ENCODE data around the gene PAF1. TPM values are rescaled to one million over a fixed set of nuclear protein-coding genes. Genes with fewer than 3 reads are reported as not detected.

Gene PAF1
- total RNA-seq, 4 donors from 2014 or later, result 30.8 to 48.3 (median 44.3) TPM

DNA sequence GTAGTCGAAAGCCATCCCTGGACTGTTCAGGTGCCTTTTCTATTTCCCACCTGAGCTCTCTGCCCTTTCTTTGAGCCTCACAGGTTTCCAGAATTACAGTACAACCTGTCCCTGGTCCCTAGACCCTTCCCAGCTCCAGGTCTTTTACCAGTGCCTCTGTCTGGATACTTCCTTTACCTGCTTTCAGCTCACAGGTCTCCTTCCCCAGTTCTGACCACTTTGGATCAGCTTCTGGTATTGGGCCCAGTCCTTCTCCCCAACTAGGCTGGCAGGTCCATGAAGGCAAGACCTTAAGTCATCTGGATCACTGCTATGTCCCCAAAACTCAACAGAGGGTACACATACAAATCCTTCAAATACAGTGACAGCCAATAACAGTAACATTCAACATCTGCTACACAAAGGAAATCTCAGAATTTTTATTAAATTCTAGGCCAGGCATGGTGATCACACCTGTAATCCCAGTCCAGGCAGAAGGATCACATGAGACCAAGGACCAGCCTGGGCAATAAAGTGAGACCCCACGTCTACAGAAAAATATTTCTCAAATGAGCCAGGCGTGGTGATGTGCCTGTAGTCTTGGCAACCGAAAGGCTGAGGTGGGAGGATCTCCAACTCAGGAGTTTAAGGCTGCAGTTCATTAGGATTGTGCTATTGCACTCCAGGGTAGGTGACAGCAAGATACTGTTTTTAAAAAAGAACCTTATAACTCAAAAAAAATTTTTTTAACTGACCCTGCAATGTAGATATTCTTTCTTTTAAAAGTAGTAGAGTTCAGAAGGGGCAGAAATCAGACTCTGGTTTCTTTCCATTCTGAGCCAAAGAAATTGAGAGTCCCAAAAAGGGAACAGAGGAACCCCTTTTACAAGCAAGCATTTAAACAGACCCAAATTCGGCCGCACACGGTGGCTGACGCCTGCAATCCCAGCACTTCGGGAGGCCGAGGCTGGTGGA lies 43.5 kb upstream of the PAF1 start:
- no peak for DNase-seq (ENCODE audit: low spot score in 2 of 2)
- H3K27ac ChIP-seq, result peak overlapping the region in 3 of 4 donors; percentile 82 to 94 (median 82)
- H3K27me3 ChIP-seq, result no peaks in the 10 kb centered on the region
- H3K4me1 ChIP-seq, result peaks cover 0 to 52% (median 31%) of the 10 kb centered on the region in 4 donors
- H3K9me3 ChIP-seq, result no peaks in the 10 kb centered on the region
- peak overlapping the region; percentile 71 to 97 (median 82) for H3K4me3 ChIP-seq
- TF ChIP-seq POLR2A (IDR thresholded peaks at IDR 0.05) (no peak), EP300 (IDR thresholded peaks at IDR 0.05) (no peak)
- TF ChIP-seq, protein P1, sequence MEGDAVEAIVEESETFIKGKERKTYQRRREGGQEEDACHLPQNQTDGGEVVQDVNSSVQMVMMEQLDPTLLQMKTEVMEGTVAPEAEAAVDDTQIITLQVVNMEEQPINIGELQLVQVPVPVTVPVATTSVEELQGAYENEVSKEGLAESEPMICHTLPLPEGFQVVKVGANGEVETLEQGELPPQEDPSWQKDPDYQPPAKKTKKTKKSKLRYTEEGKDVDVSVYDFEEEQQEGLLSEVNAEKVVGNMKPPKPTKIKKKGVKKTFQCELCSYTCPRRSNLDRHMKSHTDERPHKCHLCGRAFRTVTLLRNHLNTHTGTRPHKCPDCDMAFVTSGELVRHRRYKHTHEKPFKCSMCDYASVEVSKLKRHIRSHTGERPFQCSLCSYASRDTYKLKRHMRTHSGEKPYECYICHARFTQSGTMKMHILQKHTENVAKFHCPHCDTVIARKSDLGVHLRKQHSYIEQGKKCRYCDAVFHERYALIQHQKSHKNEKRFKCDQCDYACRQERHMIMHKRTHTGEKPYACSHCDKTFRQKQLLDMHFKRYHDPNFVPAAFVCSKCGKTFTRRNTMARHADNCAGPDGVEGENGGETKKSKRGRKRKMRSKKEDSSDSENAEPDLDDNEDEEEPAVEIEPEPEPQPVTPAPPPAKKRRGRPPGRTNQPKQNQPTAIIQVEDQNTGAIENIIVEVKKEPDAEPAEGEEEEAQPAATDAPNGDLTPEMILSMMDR (IDR thresholded peaks at IDR 0.05), result no peak
- peaks cover 0 to 42% (median 11%) of the 10 kb centered on the region in 3 donors for H3K36me3 ChIP-seq
- 58 to 64% methylated on average over 10 of the region's 10 CpGs for WGBS, 2 donors

GRCh38 chr19:39433480-39434079 lies 42.7 kb upstream of the PAF1 start:
- H3K4me1 ChIP-seq, result peaks cover 0 to 61% (median 36%) of the 10 kb centered on the region in 4 donors
- TF ChIP-seq POLR2A (IDR thresholded peaks at IDR 0.05) (no peak), EP300 (IDR thresholded peaks at IDR 0.05) (no peak)
- TF ChIP-seq, protein P1 (IDR thresholded peaks at IDR 0.05), result no peak
- no peaks in the 10 kb centered on the region for H3K9me3 ChIP-seq
- H3K27ac ChIP-seq, result peak overlapping the region in 2 of 4 donors; percentile 82 to 94
- H3K36me3 ChIP-seq, result peaks cover 0 to 42% (median 11%) of the 10 kb centered on the region in 3 donors
- no peak for DNase-seq (ENCODE audit: low spot score in 2 of 2)
- no peaks in the 10 kb centered on the region for H3K27me3 ChIP-seq
- WGBS, 2 donors, result 92 to 95% methylated on average over 8 of the region's 8 CpGs
- peak overlapping the region in 1 of 4 donors; percentile 97 for H3K4me3 ChIP-seq

DNA sequence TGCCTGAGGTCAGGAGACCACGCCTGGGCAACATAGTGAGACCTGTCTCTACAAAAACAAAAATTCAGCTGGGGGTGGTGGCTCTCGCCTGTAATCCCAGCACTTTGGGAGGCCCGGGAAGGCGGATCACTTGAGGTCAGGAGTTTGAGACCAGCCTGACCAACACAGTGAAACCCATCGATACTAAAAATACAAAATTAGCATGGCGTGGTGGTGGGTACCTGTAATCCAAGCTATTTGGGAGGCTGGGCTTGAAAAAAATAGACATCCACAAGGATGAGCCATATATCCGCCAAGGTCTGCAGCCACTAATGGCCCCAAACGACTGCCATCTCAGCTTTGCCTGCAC lies 41.7 kb upstream of the PAF1 start:
- Histone ChIP-seq H3K27ac (no peak overlapping the region), H3K4me3 (no peak overlapping the region), H3K4me1 (peaks cover 0 to 70% (median 43%) of the 10 kb centered on the region in 4 donors), H3K27me3 (no peaks in the 10 kb centered on the region), H3K9me3 (no peaks in the 10 kb centered on the region), H3K36me3 (peaks cover 0 to 42% (median 11%) of the 10 kb centered on the region in 3 donors)
- no peak for DNase-seq (ENCODE audit: low spot score in 2 of 2)
- TF ChIP-seq EP300 (IDR thresholded peaks at IDR 0.05) (no peak), POLR2A (IDR thresholded peaks at IDR 0.05) (no peak)
- TF ChIP-seq, protein P1 (IDR thresholded peaks at IDR 0.05), result no peak
- 86 to 94% methylated on average over 8 of the region's 8 CpGs for WGBS, 2 donors

GRCh38 chr19:39430675-39431593 lies 40.0 kb upstream of the PAF1 start:
- peaks cover 0 to 42% (median 11%) of the 10 kb centered on the region in 3 donors for H3K36me3 ChIP-seq
- 67 to 69% methylated on average over 25 of the region's 25 CpGs for WGBS, 2 donors
- H3K4me3 ChIP-seq, result no peak overlapping the region
- TF ChIP-seq EP300 (IDR thresholded peaks at IDR 0.05), result peak; percentile 35 to 68
- TF ChIP-seq, protein P1 (IDR thresholded peaks at IDR 0.05), result no peak
- peaks cover 0 to 77% (median 37%) of the 10 kb centered on the region in 4 donors for H3K4me1 ChIP-seq
- peak overlapping the region in 3 of 4 donors; percentile 66 to 85 (median 79) for H3K27ac ChIP-seq
- no peaks in the 10 kb centered on the region for H3K9me3 ChIP-seq
- no peaks in the 10 kb centered on the region for H3K27me3 ChIP-seq
- DNase-seq (ENCODE audit: low spot score in 2 of 2), result no peak
